Spleen (tissue), 11 donors: ENCODE results near the gene UBE2I. TPM values are rescaled to one million over a fixed set of nuclear protein-coding genes. Genes with fewer than 3 reads are reported as not detected.

Source experiments
- DNase-seq: peaks from one replicate; pipeline ENCODE4 v3.0.0-alpha.2; 2020
- H3K27ac ChIP-seq, 8 donors: fragments of 200-600 bp; sonication (generic) in 7 of 8; 1 replicate in 4 of 8; 2 replicates in 4 of 8; pipeline versions ENCODE4 v1.5.0 to v1.8.0; 2016 to 2021; ENCODE audit warnings: inconsistent platforms in 4 of 8, mild to moderate bottlenecking in 4 of 8, moderate library complexity in 1 of 8
- H3K27me3 ChIP-seq, 7 donors: fragments of 200-600 bp; sonication (generic) in 6 of 7; replicated peaks in 1 of 7; 1 replicate in 4 of 7; 2 replicates in 3 of 7; pipeline versions ENCODE4 v1.5.0 to v1.8.0; 2016 to 2021; ENCODE audit warnings: inconsistent platforms in 3 of 7, mild to moderate bottlenecking in 1 of 7
- H3K36me3 ChIP-seq, 6 donors: fragments of 200-600 bp; sonication (generic) in 5 of 6; 1 replicate in 4 of 6; 2 replicates in 2 of 6; pipeline versions ENCODE4 v1.5.0 to v1.8.0; 2016 to 2021; ENCODE audit warnings: inconsistent platforms in 2 of 6
- H3K4me1 ChIP-seq, 6 donors: fragments of 200-600 bp; sonication (generic) in 5 of 6; 1 replicate in 3 of 6; 2 replicates in 3 of 6; pipeline versions ENCODE4 v1.5.0 to v1.8.0; 2016 to 2021; ENCODE audit warnings: inconsistent platforms in 3 of 6
- H3K4me3 ChIP-seq, 8 donors: fragments of 200-600 bp; sonication (generic) in 7 of 8; 1 replicate in 4 of 8; 2 replicates in 4 of 8; pipeline versions ENCODE4 v1.5.0 to v1.8.0; 2016 to 2021; ENCODE audit warnings: inconsistent platforms in 4 of 8, mild to moderate bottlenecking in 4 of 8, moderate library complexity in 2 of 8
- H3K9me3 ChIP-seq, 8 donors: fragments of 200-600 bp; sonication (generic) in 7 of 8; 1 replicate in 4 of 8; 2 replicates in 4 of 8; pipeline versions ENCODE4 v1.5.0 to v1.8.0; 2016 to 2021; ENCODE audit warnings: inconsistent platforms in 4 of 8
- CTCF ChIP-seq, 11 experiments: fragments of 200-600 bp in 7 of 11; fragments of 450-650 bp in 4 of 11; sonication (generic) in 4 of 11; IDR thresholded peaks in 8 of 11; conservative IDR thresholded peaks in 3 of 11; 1 replicate in 7 of 11; 2 replicates in 4 of 11; pipeline versions ENCODE4 v1.4.0 to v1.8.0; 2016 to 2021; ENCODE audit warnings: antibody characterized with exemption in 11 of 11, inconsistent platforms in 4 of 11, mild to moderate bottlenecking in 1 of 11
- POLR2A ChIP-seq, 3 donors: fragments of 450-650 bp; IDR thresholded peaks; one replicate each; pipeline ENCODE4 v1.5.1; 2017; ENCODE audit warnings: antibody characterized with exemption in 3 of 3, mild to moderate bottlenecking in 1 of 3
- POLR2AphosphoS5 ChIP-seq, 3 donors: sonication (generic); formaldehyde crosslinking; IDR thresholded peaks; one replicate each; pipeline ENCODE4 v1.5.1; 2017; ENCODE audit warnings: antibody characterized with exemption in 3 of 3
- WGBS, 5 donors: extraction: QIAGEN DNeasy Blood & Tissue Kit in 3 of 5; methylation state at CpG; one replicate each; pipeline versions ENCODE4 v1.1.5 to v1.1.7; 2013 to 2018; 5-methylcytosine and 5-hydroxymethylcytosine counted together
- intact Hi-C: fragments of 100-400 bp; cut with DNase I; formaldehyde crosslinking; loops from one replicate; pipeline ENCODE4 v1.15.0; 2023; ENCODE audit warnings: low total_unique reads
- polyA plus RNA-seq, 3 donors: library from polyadenylated mRNA; stranded (reverse); fragments of 200-250 nt; gene quantifications; one replicate each; pipeline ENCODE4 v1.2.1, GENCODE V29; 2013
- total RNA-seq, 7 donors: library from RNA; depleted of rRNA in 3 of 7; stranded (reverse); fragments of >200 nt in 3 of 7; fragmentation: NEBNext Ultra II Directional in 4 of 7; extraction: Animal tissue kit (Norgen Biotek cat#: 25700) in 4 of 7; gene quantifications; one replicate each; pipeline versions ENCODE4 v1.1.0 to v1.2.1, GENCODE V29; 2016 to 2021
- donor health status: healthy with polysubstance abuse.
- donor health status: DM: no; HTN: no; CAD: no; lungs with moderate emphysema.
- donor health status: DM: no; HTN: no; CAD: no.
- donor health status: Bipolar disorder and iron deficiency.
- donor health status: healthy.
- donor health status: DM: no; HTN: no; CAD: no.
- donor health status: DM: yes; HTN: yes; CAD: no.

The UBE2I gene
- total and polyA plus RNA-seq, 10 donors: 78.1 to 142 (median 119) TPM

DNA sequence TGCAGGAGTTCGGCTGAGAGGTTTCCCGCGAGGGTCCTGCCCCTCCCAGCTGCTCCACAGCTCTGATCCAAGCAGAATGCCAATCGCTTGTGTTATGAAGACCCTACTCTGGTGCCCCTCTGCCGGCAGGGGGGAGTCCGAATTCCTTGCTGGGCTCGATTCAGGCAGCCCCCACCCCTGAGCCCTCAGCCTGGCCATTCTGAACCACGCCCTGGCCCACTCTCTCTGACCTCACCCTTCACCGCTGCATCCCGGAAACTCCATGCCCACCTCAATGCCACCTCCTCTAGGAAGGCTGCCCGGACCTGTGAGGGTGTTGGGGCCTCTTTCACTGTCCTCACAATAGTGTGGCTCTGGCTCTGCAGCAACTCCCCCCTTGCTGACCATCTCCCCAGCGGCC lies 7.9 kb upstream of the UBE2I start:
- Histone ChIP-seq H3K27me3 (peaks cover 0 to 42% (median 6%) of the 10 kb centered on the region in 7 donors), H3K9me3 (no peaks in the 10 kb centered on the region), H3K4me3 (no peak overlapping the region), H3K4me1 (peaks cover 0 to 67% (median 47%) of the 10 kb centered on the region in 6 donors), H3K36me3 (no peaks in the 10 kb centered on the region), H3K27ac (no peak overlapping the region)
- intact Hi-C loops: no loop called here
- TF ChIP-seq POLR2A (IDR thresholded peaks at IDR 0.05) (no peak), POLR2AphosphoS5 (IDR thresholded peaks at IDR 0.05) (no peak), CTCF (IDR thresholded peaks at IDR 0.05 in 8 of 11, conservative IDR thresholded peaks at IDR 0.05 in 3 of 11) (no peak)
- no peak for DNase-seq
- 72 to 89% (median 83%) methylated on average over 10 to 12 of the region's 12 CpGs for WGBS, 5 donors

DNA sequence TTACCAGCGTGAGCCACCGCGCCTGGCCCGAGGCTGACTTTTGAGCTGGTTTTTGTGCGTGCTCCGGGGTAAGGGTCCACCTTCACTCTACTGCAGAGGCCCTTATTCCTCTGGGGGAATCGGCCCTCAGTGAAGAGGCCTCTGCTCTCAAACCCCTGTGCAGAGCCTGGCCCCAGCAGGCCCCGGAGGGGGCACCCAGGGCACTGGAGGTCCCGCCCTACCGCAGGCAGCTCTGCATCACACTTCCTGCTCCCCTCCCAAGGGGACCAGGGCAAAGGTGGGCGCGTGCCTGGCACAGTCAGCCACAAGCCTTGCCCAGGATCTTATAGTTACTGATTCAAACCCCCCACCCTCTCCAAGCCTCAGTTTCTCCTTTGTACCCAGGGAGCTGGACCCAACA lies 3.6 kb upstream of the UBE2I start:
- no peak overlapping the region for H3K4me3 ChIP-seq
- no peaks in the 10 kb centered on the region for H3K9me3 ChIP-seq
- no peak for TF ChIP-seq POLR2A (IDR thresholded peaks at IDR 0.05)
- TF ChIP-seq POLR2AphosphoS5 (IDR thresholded peaks at IDR 0.05): peak in 2 of 3 donors; percentile 37 to 38
- H3K4me1 ChIP-seq: peaks cover 1 to 65% (median 48%) of the 10 kb centered on the region in 6 donors
- peaks cover 0 to 8% (median 0%) of the 10 kb centered on the region in 7 donors for H3K27me3 ChIP-seq
- intact Hi-C loops: no loop called here
- H3K36me3 ChIP-seq: no peaks in the 10 kb centered on the region
- DNase-seq: no peak
- WGBS, 5 donors: 54 to 73% (median 61%) methylated on average over 8 to 12 of the region's 12 CpGs
- peak overlapping the region in 3 of 8 donors; percentile 18 to 48 (median 46) for H3K27ac ChIP-seq

DNA sequence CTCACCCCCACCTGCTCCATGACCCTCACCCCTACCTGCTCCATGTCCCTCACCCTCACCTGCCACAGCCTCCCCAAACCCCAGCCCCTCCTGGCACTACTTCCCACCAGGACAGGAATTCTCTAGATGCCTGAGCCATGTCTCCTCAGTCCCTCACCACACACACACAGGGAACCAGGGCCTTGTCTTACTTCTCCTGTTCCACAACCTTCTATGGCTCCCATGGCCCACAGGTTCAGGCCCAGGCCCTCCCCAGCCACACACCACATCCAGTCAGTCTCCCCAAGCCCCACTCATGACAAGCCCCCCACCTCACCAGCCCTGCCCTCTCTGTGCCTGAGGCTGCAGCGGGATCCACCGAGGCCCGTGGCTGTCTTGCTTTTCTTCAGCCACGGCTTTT lies 3.1 kb upstream of the UBE2I start:
- Histone ChIP-seq H3K9me3 (no peaks in the 10 kb centered on the region), H3K4me3 (no peak overlapping the region), H3K27ac (peak overlapping the region in 3 of 8 donors; percentile 18 to 48 (median 46)), H3K4me1 (peaks cover 6 to 65% (median 48%) of the 10 kb centered on the region in 6 donors), H3K36me3 (no peaks in the 10 kb centered on the region), H3K27me3 (peaks cover 0 to 3% (median 0%) of the 10 kb centered on the region in 7 donors)
- TF ChIP-seq CTCF (IDR thresholded peaks at IDR 0.05 in 8 of 11, conservative IDR thresholded peaks at IDR 0.05 in 3 of 11) (no peak), POLR2A (IDR thresholded peaks at IDR 0.05) (no peak), POLR2AphosphoS5 (IDR thresholded peaks at IDR 0.05) (no peak)
- WGBS, 5 donors: 70 to 77% (median 71%) methylated on average over 4 of the region's 4 CpGs
- DNase-seq: no peak
- intact Hi-C loops: no loop called here

DNA sequence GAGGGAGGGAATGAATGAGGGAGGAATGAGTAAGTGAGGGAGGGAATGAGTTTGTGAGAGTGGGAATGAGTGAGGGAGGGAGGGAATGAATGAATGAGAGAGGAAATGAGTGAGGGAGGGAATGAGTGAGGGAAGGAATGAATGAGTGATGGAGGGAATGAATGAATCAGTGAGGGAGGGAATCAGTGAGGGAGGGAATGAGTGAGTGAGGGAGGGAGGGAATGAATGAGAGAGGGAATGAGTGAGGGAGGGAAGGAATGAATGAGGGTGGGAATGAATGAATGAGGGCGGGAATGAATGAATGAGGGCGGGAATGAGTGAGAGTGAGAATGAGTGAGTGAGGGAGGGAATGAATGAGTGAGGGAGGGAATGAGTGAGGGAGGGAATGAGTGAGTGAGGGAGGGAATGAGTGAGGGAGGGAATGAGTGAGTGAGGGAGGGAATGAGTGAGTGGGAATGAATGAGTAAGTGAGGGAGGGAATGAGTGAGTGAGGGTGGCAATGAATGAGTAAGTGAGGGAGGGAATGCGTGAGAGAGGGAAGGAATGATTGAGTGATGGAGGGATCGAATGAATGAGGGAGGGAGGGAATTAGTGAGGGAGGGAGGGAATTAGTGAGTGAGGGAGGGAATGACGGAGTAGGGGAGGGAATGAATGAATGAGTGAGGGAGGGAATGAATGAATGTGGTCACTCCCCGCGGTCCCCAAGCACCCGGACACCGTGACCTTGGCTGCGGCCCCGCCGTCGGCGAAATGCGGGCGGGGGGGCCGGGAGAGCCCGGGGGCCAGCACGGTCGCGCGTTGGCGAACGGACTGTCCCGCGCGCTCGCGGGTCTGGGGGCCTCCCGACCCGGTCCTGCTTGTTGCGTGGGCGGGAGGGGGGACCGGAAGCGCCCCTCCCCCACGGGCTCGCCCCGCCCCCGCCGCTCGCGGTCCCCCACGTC lies 1.1 kb upstream of the UBE2I start:
- 4 to 9% (median 5%) methylated on average over 17 to 42 of the region's 43 CpGs for WGBS, 5 donors
- Histone ChIP-seq H3K27ac (peak overlapping the region; percentile 96 to 99 (median 98)), H3K4me1 (peaks cover 24 to 74% (median 63%) of the 10 kb centered on the region in 6 donors), H3K27me3 (no peaks in the 10 kb centered on the region), H3K4me3 (peak overlapping the region; percentile 43 to 96 (median 70)), H3K36me3 (peaks cover 0 to 19% (median 8%) of the 10 kb centered on the region in 6 donors), H3K9me3 (no peaks in the 10 kb centered on the region)
- no peak for DNase-seq
- intact Hi-C loops: no loop called here
- TF ChIP-seq POLR2A (IDR thresholded peaks at IDR 0.05): no peak
